B cell (primary cell): Measurements from ENCODE around the gene KLHL2. TPM values are rescaled to one million over a fixed set of nuclear protein-coding genes. Genes with fewer than 3 reads are reported as not detected.

Experiments
- ATAC-seq: fragments of 200-7000 bp; cut with Tn5 transposase; one replicate; pipeline ENCODE4 v1.10.0; 2021; ENCODE audit warnings: low read depth, mild to moderate bottlenecking, moderate number of reproducible peaks, moderate library complexity
- CTCF ChIA-PET: fragments of 350-600 bp; sonication (Branson Sonifier 250); formaldehyde crosslinking; loops from one replicate; lab custom pipeline; 2021; ENCODE audit warnings: antibody characterized with exemption, inconsistent platforms; lab: Charles Lee
- POLR2A ChIA-PET: fragments of 350-600 bp; sonication (Branson Sonifier 250); formaldehyde crosslinking; loops from one replicate; lab custom pipeline; 2021; ENCODE audit warnings: antibody characterized with exemption; lab: Charles Lee
- DNase-seq: peaks from one replicate; pipeline ENCODE4 v3.0.0; 2013
- H2AFZ ChIP-seq: 2 replicates; pipeline ENCODE4 v1.6.1; 2012; ENCODE audit warnings: mild to moderate bottlenecking, low read depth, low read length; ENCODE audit not compliant: insufficient read depth, poor library complexity, severe bottlenecking
- H3K27ac ChIP-seq, 2 donors: 1 replicate in 1 of 2; 2 replicates in 1 of 2; pipeline ENCODE4 v1.5.1; 2012 to 2013; ENCODE audit warnings: low read length in 2 of 2, mild to moderate bottlenecking in 2 of 2, moderate library complexity in 1 of 2
- H3K27me3 ChIP-seq, 4 experiments: fragments of 200-600 bp in 1 of 4; sonication (generic) in 1 of 4; replicated peaks in 1 of 4; 1 replicate in 2 of 4; 2 replicates in 2 of 4; pipeline versions ENCODE4 v1.6.1 to v1.7.0; 2013 to 2016; ENCODE audit warnings: low read length in 3 of 4, mild to moderate bottlenecking in 2 of 4, mixed read lengths in 1 of 4, moderate library complexity in 1 of 4; ENCODE audit not compliant: insufficient read depth in 4 of 4, control insufficient read depth in 3 of 4; ENCODE audit errors: control extremely low read depth in 1 of 4
- H3K36me3 ChIP-seq, 2 experiments: replicated peaks in 1 of 2; 1 replicate in 1 of 2; 2 replicates in 1 of 2; pipeline versions ENCODE4 v1.6.1 to v1.7.1; 2013; ENCODE audit warnings: low read length in 1 of 2; ENCODE audit not compliant: insufficient read depth in 2 of 2, control insufficient read depth in 1 of 2; ENCODE audit errors: control extremely low read depth in 1 of 2, extremely low read depth in 1 of 2
- H3K4me1 ChIP-seq, 2 donors: fragments of 200-600 bp in 1 of 2; sonication (generic) in 1 of 2; 1 replicate in 1 of 2; 2 replicates in 1 of 2; pipeline versions ENCODE4 v1.5.1 to v1.6.1; 2013 to 2017; ENCODE audit warnings: low read length in 2 of 2; ENCODE audit not compliant: control insufficient read depth in 2 of 2, insufficient read depth in 2 of 2
- H3K4me2 ChIP-seq: replicated peaks from 2 replicates; pipeline ENCODE3; 2012; ENCODE audit warnings: mild to moderate bottlenecking, low read depth, low read length; ENCODE audit not compliant: poor library complexity, severe bottlenecking
- H3K4me3 ChIP-seq, 5 experiments: fragments of 200-600 bp in 1 of 5; sonication (generic) in 1 of 5; 1 replicate in 3 of 5; 2 replicates in 2 of 5; pipeline versions ENCODE4 v1.5.1 to v1.7.0; 2011 to 2016; ENCODE audit warnings: low read length in 4 of 5, mild to moderate bottlenecking in 4 of 5, low read depth in 2 of 5, control low read depth in 1 of 5, moderate library complexity in 1 of 5; ENCODE audit not compliant: insufficient read depth in 1 of 5; ENCODE audit errors: control extremely low read depth in 1 of 5, extremely low read depth in 1 of 5
- H3K79me2 ChIP-seq: fragments of 200-600 bp; sonication (generic); one replicate; pipeline ENCODE4 v1.6.0; 2016; ENCODE audit warnings: low read length; ENCODE audit not compliant: control insufficient read depth, insufficient read depth
- H3K9ac ChIP-seq: fragments of 200-600 bp; sonication (generic); 2 replicates; pipeline ENCODE4 v1.6.1; 2017; ENCODE audit warnings: mild to moderate bottlenecking, low read length, moderate library complexity
- H3K9me3 ChIP-seq, 3 donors: one replicate each; pipeline versions ENCODE4 v1.6.1 to v1.7.1; 2013; ENCODE audit warnings: low read length in 2 of 3; ENCODE audit not compliant: control insufficient read depth in 2 of 3, insufficient read depth in 1 of 3; ENCODE audit errors: control extremely low read depth in 1 of 3
- H4K20me1 ChIP-seq: 2 replicates; pipeline ENCODE4 v1.6.0; 2012; ENCODE audit warnings: mild to moderate bottlenecking, low read length; ENCODE audit not compliant: insufficient read depth, control insufficient read depth, poor library complexity, severe bottlenecking
- H3K27ac Mint-ChIP-seq: one replicate; pipeline ENCODE4 v1.8.0; 2021; ENCODE audit warnings: mixed read lengths
- H3K27me3 Mint-ChIP-seq: one replicate; pipeline ENCODE4 v1.8.0; 2021; ENCODE audit warnings: mixed read lengths
- H3K4me1 Mint-ChIP-seq: one replicate; pipeline ENCODE4 v1.8.0; 2021; ENCODE audit warnings: mixed read lengths
- H3K4me3 Mint-ChIP-seq: one replicate; pipeline ENCODE4 v1.8.0; 2021; ENCODE audit warnings: mixed read lengths
- H3K9me3 Mint-ChIP-seq: one replicate; pipeline ENCODE4 v1.8.0; 2022; ENCODE audit warnings: mixed read lengths; ENCODE audit not compliant: insufficient read depth
- EZH2 ChIP-seq: IDR thresholded peaks from 2 replicates; pipeline ENCODE4 v1.6.1; 2012; ENCODE audit warnings: borderline replicate concordance, low read depth, mild to moderate bottlenecking, moderate library complexity, low read length; ENCODE audit not compliant: insufficient read depth, poor library complexity, severe bottlenecking
- WGBS: methylation state at CpG from one replicate; pipeline ENCODE4 v1.1.5; 2013; ENCODE audit warnings: missing lambda C conversion rate; ENCODE audit not compliant: insufficient coverage; 5-methylcytosine and 5-hydroxymethylcytosine counted together
- intact Hi-C: fragments of 100-400 bp; cut with micrococcal nuclease; formaldehyde crosslinking; loops from one replicate; pipeline ENCODE4 v1.10.0; 2022
- polyA plus RNA-seq: library from polyadenylated mRNA; depleted of rRNA; stranded (reverse); fragments of >200 nt; gene quantifications from 2 replicates; pipeline ENCODE4 v1.2.3, GENCODE V29; 2012
- total RNA-seq, 2 donors: library from RNA; stranded (reverse); fragments of 120-200 nt in 1 of 2; gene quantifications; 1 replicate in 1 of 2; 2 replicates in 1 of 2; pipeline versions ENCODE4 v1.2.3 to v1.2.4, GENCODE V29; 2013 to 2022
- TF ChIP-seq, protein P1 (sequence below): fragments of 200-600 bp; IDR thresholded peaks from one replicate; pipeline ENCODE4 v1.8.0; 2022; ENCODE audit warnings: antibody characterized with exemption, mild to moderate bottlenecking

KLHL2 gene
- total and polyA plus RNA-seq, 2 donors (not counting 1 experiment from before 2014, with no cell fraction given), result 7.8 to 77.5 TPM

DNA sequence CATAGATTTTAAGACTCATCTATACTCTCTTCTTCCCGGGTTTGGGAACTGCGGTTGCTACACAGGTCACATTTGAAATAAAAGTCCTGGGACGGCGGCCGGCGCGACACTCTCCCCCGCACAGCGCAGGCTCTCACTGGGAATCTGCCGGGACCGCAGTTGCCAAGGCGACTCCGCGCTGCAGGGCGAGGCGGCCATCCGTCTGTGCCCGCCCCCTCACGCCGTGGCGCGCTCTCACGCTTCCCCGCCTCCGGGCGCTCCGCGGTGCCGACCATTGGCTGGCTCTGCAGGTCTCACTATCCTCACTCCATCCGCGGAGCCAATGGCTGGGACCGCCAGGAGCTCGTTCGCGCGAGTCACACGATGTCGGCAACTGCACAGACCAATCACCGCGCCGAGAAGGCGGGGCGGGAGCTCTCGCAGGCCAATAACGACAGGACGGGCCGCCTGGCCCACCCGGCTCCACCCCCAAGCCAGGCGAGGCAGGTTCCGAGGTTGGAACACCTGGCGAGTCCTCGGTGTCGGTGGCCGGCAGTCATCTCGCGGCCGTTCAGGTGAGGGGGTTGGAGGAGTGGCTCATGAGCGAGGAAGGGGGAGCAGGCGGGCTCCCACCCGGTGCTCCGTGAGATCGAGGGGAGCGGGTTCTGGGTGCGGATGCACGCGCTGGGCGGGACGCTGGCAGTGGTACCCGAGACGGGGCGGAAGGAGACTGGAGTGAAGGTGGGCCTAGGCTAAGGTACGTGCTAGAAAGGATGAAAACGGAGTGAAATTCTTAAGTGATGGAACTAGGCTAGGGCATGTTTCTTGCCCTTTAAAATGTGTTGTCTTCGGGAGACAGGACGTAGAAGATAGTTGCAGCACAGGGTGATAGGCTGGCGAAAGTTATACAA, 120.1 kb downstream of the KLHL2 start, which contains the start of gene MSMO1:
Gene MSMO1 (plus strand): TSS at position 459 of the 890 bp plus-strand sequence. CDS start 5,702 bp downstream, outside the sequence.
- Histone ChIP-seq H3K9ac (peak within 1 kb of the TSS; percentile 77), H2AFZ (peak within 1 kb of the TSS; percentile 93), H3K79me2 (peaks cover 50% of the 10 kb centered on the region), H3K9me3 (no peaks in the 10 kb centered on the region), H3K4me1 (peaks cover 22 to 26% of the 10 kb centered on the region in 2 donors), H3K27ac (peak within 1 kb of the TSS; percentile 59 to 93), H3K36me3 (no peaks in the 10 kb centered on the region), H3K4me2 (peak within 1 kb of the TSS; percentile 73), H3K27me3 (no peaks in the 10 kb centered on the region), H4K20me1 (peaks cover 12% of the 10 kb centered on the region), H3K4me3 (peak within 1 kb of the TSS; percentile 66 to 92 (median 86))
- H3K27me3 Mint-ChIP-seq, result no peaks in the 10 kb centered on the region
- ATAC-seq, result peak; percentile 96
- no peak within 1 kb of the TSS for H3K27ac Mint-ChIP-seq
- POLR2A ChIA-PET, result interaction anchor here (0.5 to 1.1 kb wide), 5 partner anchors 12 to 220 kb away, joined by 3 to 9 read pairs (median 4); partner anchors contain the start of gene TMEM192
- no peak within 1 kb of the TSS for H3K4me3 Mint-ChIP-seq
- DNase-seq, result peak; percentile 99
- CTCF ChIA-PET, result interaction anchor here (1.0 to 2.0 kb wide), 4 partner anchors 18 to 214 kb away, joined by 3 to 14 read pairs (median 8); partner anchors contain the start of gene TMEM192
- H3K4me1 Mint-ChIP-seq, result peaks cover 30% of the 10 kb centered on the region
- WGBS, result under 1% methylated on average over 76 of the region's 76 CpGs
- intact Hi-C loops, result loop anchor here (1.0 to 10.0 kb wide), 4 partner anchors 73 to 215 kb away; partner anchors contain the start of genes KLHL2 and TMEM192
- no peaks in the 10 kb centered on the region for H3K9me3 Mint-ChIP-seq
- no peak for TF ChIP-seq EZH2
- TF ChIP-seq, protein P1, sequence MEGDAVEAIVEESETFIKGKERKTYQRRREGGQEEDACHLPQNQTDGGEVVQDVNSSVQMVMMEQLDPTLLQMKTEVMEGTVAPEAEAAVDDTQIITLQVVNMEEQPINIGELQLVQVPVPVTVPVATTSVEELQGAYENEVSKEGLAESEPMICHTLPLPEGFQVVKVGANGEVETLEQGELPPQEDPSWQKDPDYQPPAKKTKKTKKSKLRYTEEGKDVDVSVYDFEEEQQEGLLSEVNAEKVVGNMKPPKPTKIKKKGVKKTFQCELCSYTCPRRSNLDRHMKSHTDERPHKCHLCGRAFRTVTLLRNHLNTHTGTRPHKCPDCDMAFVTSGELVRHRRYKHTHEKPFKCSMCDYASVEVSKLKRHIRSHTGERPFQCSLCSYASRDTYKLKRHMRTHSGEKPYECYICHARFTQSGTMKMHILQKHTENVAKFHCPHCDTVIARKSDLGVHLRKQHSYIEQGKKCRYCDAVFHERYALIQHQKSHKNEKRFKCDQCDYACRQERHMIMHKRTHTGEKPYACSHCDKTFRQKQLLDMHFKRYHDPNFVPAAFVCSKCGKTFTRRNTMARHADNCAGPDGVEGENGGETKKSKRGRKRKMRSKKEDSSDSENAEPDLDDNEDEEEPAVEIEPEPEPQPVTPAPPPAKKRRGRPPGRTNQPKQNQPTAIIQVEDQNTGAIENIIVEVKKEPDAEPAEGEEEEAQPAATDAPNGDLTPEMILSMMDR, result no peak
